CD4-positive, CD25-positive, alpha-beta regulatory T cell (primary cell): ENCODE data around the gene SCG5. TPM values are rescaled to one million over a fixed set of nuclear protein-coding genes. Genes with fewer than 3 reads are reported as not detected.
A peak's percentile ranks its signal among the peaks of the same experiment; 100 is the strongest.

Experiments used
- ATAC-seq, 2 donors: fragments of 150-1000 bp; cut with Tn5 transposase; one replicate each; pipeline ENCODE4 v1.10.0; 2021; ENCODE audit warnings: low read depth in 2 of 2, moderate number of reproducible peaks in 2 of 2, moderate library complexity in 1 of 2
- DNase-seq, 3 donors: peaks; one replicate each; pipeline versions ENCODE4 v3.0.0 to v3.0.0-alpha.2; 2012 to 2022; ENCODE audit warnings: mixed read lengths in 1 of 3
- H3K27ac ChIP-seq: one replicate; pipeline ENCODE4 v1.7.0; 2013; ENCODE audit warnings: mild to moderate bottlenecking, low read length; ENCODE audit not compliant: insufficient read depth, poor library complexity, severe bottlenecking
- H3K27me3 ChIP-seq: one replicate; pipeline ENCODE4 v1.7.0; 2013; ENCODE audit warnings: low read length; ENCODE audit not compliant: control insufficient read depth, insufficient read depth
- H3K36me3 ChIP-seq: one replicate; pipeline ENCODE4 v1.7.0; 2013; ENCODE audit warnings: mild to moderate bottlenecking, low read length, moderate library complexity; ENCODE audit not compliant: control insufficient read depth, insufficient read depth
- H3K4me1 ChIP-seq: 2 replicates; pipeline ENCODE4 v1.7.0; 2013; ENCODE audit warnings: mild to moderate bottlenecking, low read length; ENCODE audit not compliant: insufficient read depth, control insufficient read depth, poor library complexity, severe bottlenecking
- H3K4me3 ChIP-seq: one replicate; pipeline ENCODE4 v1.7.0; 2013; ENCODE audit warnings: low read depth, mild to moderate bottlenecking, low read length, moderate library complexity
- H3K9me3 ChIP-seq, 2 experiments: 1 replicate in 1 of 2; 2 replicates in 1 of 2; pipeline ENCODE4 v1.7.0; 2013; ENCODE audit warnings: low read length in 2 of 2, mild to moderate bottlenecking in 1 of 2, moderate library complexity in 1 of 2; ENCODE audit not compliant: control insufficient read depth in 2 of 2
- H3K27ac Mint-ChIP-seq, 3 donors: one replicate each; pipeline ENCODE4 v1.8.0; 2020 to 2022; ENCODE audit warnings: mild to moderate bottlenecking in 3 of 3, mixed read lengths in 3 of 3, moderate library complexity in 2 of 3
- H3K27me3 Mint-ChIP-seq: one replicate; pipeline ENCODE4 v1.8.0; 2022; ENCODE audit warnings: mild to moderate bottlenecking, mixed read lengths
- H3K36me3 Mint-ChIP-seq: one replicate; pipeline ENCODE4 v1.8.0; 2020; ENCODE audit warnings: mixed read lengths
- H3K4me1 Mint-ChIP-seq, 4 donors: one replicate each; pipeline ENCODE4 v1.8.0; 2020 to 2022; ENCODE audit warnings: mixed read lengths in 4 of 4, mild to moderate bottlenecking in 1 of 4
- H3K4me3 Mint-ChIP-seq, 4 donors: one replicate each; pipeline ENCODE4 v1.8.0; 2020 to 2022; ENCODE audit warnings: mild to moderate bottlenecking in 4 of 4, mixed read lengths in 4 of 4, moderate library complexity in 3 of 4
- H3K9me3 Mint-ChIP-seq, 7 donors: one replicate each; pipeline ENCODE4 v1.8.0; 2020 to 2022; ENCODE audit warnings: mixed read lengths in 7 of 7, mild to moderate bottlenecking in 3 of 7, moderate library complexity in 2 of 7
- polyA plus RNA-seq, 4 donors: library from polyadenylated mRNA; unstranded; fragments of 300-500 nt; fragmentation: Illumina TruSeq; gene quantifications; one replicate each; pipeline ENCODE4 v1.2.3, GENCODE V29; 2021
- total RNA-seq: library from RNA; stranded (reverse); gene quantifications from one replicate; pipeline ENCODE4 v1.2.3, GENCODE V29; 2022

SCG5 gene
- total and polyA plus RNA-seq, 5 donors from 2014 or later, result 0.28 to 1.8 (median 0.86) TPM

DNA sequence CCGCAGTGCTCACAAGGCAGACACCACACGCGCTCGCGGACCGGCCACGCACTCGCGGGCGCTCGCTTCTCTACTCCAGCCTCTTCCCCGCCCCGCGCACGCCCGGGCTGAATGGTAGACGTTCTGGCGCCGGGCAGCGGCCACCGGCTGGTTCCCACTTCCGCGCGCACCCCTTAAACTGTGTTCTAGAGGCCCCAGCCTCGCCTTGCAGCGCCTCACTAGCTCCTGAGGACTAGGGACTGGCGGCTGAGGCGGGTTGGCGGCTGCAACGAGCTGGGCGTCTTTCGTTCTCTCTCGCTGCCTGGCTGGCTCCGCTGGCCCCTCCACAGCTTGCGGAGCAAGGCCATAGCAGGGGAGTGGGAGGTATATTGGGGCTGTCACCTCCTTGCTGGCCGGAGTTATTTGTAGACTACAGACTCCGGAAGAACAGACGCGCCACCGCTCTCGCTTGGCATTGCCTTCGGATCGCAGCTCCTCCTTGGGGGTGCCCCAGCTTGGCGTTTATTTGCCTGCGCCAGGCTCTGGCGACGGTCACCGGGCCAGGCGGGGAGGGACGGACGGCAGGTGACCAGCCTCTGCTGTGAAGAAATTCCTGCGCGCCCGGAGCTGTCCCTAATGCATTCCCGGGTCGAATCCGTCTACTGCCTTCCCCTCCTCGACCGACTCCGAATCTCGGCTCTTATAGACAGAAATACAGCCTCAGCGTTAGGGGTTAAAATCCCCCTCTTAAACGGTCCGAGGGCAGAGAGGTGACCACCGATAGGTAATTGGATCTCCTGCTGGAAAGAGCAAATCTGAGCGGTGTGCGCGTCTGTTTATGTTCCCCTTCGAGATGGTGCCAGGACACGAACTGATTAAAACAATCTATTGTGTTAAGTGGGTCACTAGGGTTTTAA is 77.6 kb downstream of the SCG5 start:
- DNase-seq, result no peak
- Mint-ChIP-seq H3K4me1 (peaks cover 0 to 15% (median 9%) of the 10 kb centered on the region in 4 donors), H3K27me3 (peaks cover 58% of the 10 kb centered on the region), H3K4me3 (peak overlapping the region in 2 of 4 donors; percentile 55 to 60), H3K27ac (no peak overlapping the region), H3K9me3 (peaks cover 0 to 5% (median 0%) of the 10 kb centered on the region in 7 donors), H3K36me3 (no peaks in the 10 kb centered on the region)
- no peaks in the 10 kb centered on the region for H3K9me3 ChIP-seq
- H3K27me3 ChIP-seq, result peaks cover 27% of the 10 kb centered on the region
- no peak overlapping the region for H3K27ac ChIP-seq
- ATAC-seq, result no peak
- peaks cover 8% of the 10 kb centered on the region for H3K4me1 ChIP-seq
- H3K4me3 ChIP-seq, result no peak overlapping the region
- H3K36me3 ChIP-seq, result no peaks in the 10 kb centered on the region

GRCh38 chr15:32721596-32721995 is 80.1 kb downstream of the SCG5 start:
- Histone ChIP-seq H3K4me3 (no peak overlapping the region), H3K27ac (no peak overlapping the region), H3K36me3 (no peaks in the 10 kb centered on the region), H3K9me3 (no peaks in the 10 kb centered on the region), H3K27me3 (peaks cover 9% of the 10 kb centered on the region), H3K4me1 (peaks cover 8% of the 10 kb centered on the region)
- peaks cover 0 to 14% (median 8%) of the 10 kb centered on the region in 4 donors for H3K4me1 Mint-ChIP-seq
- DNase-seq (no peak), ATAC-seq (no peak)
- no peak overlapping the region for H3K4me3 Mint-ChIP-seq
- H3K27ac Mint-ChIP-seq, result no peak overlapping the region
- H3K27me3 Mint-ChIP-seq, result peaks cover 45% of the 10 kb centered on the region
- peaks cover 0 to 4% (median 0%) of the 10 kb centered on the region in 7 donors for H3K9me3 Mint-ChIP-seq
- H3K36me3 Mint-ChIP-seq, result no peaks in the 10 kb centered on the region

DNA sequence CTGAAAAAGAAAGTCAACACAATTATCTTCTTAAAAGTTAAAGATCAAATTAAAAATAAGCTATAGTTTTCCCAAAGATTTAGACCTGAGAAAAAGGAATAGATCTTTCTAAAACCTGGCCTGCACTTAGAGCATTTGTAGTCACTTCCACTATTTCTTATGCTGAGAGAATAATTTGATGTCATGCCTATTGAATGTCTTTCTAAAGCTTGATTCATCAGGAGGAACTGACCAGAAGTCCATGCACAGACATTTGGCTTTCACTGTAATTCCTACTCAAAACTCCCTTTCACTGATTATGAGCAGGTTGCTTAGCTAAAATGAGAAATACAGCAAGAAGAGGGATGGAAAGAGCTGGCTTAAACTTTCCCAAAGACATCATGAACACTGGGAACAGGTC is 80.6 kb downstream of the SCG5 start:
- H3K36me3 ChIP-seq, result no peaks in the 10 kb centered on the region
- no peak for DNase-seq
- H3K36me3 Mint-ChIP-seq, result no peaks in the 10 kb centered on the region
- H3K4me3 Mint-ChIP-seq, result no peak overlapping the region
- H3K4me1 Mint-ChIP-seq, result peaks cover 0 to 9% (median 4%) of the 10 kb centered on the region in 4 donors
- no peaks in the 10 kb centered on the region for H3K9me3 ChIP-seq
- peaks cover 0 to 6% (median 0%) of the 10 kb centered on the region in 7 donors for H3K9me3 Mint-ChIP-seq
- H3K4me1 ChIP-seq, result peaks cover 8% of the 10 kb centered on the region
- no peak overlapping the region for H3K4me3 ChIP-seq
- H3K27ac Mint-ChIP-seq, result no peak overlapping the region
- no peak for ATAC-seq
- peaks cover 42% of the 10 kb centered on the region for H3K27me3 Mint-ChIP-seq
- no peak overlapping the region for H3K27ac ChIP-seq
- H3K27me3 ChIP-seq, result peaks cover 9% of the 10 kb centered on the region

GRCh38 chr15:32723171-32723948 is 81.8 kb downstream of the SCG5 start:
- no peaks in the 10 kb centered on the region for H3K36me3 Mint-ChIP-seq
- H3K4me3 Mint-ChIP-seq, result no peak overlapping the region
- no peak for ATAC-seq
- H3K27ac Mint-ChIP-seq, result peak overlapping the region in 1 of 3 donors; percentile 6
- peak in 1 of 3 donors; percentile 31 for DNase-seq
- H3K27me3 Mint-ChIP-seq, result peaks cover 42% of the 10 kb centered on the region
- Histone ChIP-seq H3K36me3 (no peaks in the 10 kb centered on the region), H3K4me1 (peaks cover 3% of the 10 kb centered on the region), H3K9me3 (no peaks in the 10 kb centered on the region), H3K4me3 (no peak overlapping the region), H3K27me3 (peaks cover 9% of the 10 kb centered on the region), H3K27ac (no peak overlapping the region)
- H3K4me1 Mint-ChIP-seq, result peaks cover 0 to 9% (median 4%) of the 10 kb centered on the region in 4 donors
- H3K9me3 Mint-ChIP-seq, result peaks cover 0 to 8% (median 0%) of the 10 kb centered on the region in 7 donors

- Mint-ChIP-seq H3K27me3 (peaks cover 26% of the 10 kb centered on the region), H3K4me1 (no peaks in the 10 kb centered on the region), H3K4me3 (no peak overlapping the region), H3K9me3 (peaks cover 0 to 8% (median 0%) of the 10 kb centered on the region in 7 donors), H3K27ac (no peak overlapping the region), H3K36me3 (no peaks in the 10 kb centered on the region)
- ATAC-seq (no peak), DNase-seq (no peak)
- H3K4me3 ChIP-seq, result no peak overlapping the region
- H3K27me3 ChIP-seq, result peaks cover 6% of the 10 kb centered on the region
- no peaks in the 10 kb centered on the region for H3K36me3 ChIP-seq
- H3K4me1 ChIP-seq, result no peaks in the 10 kb centered on the region
- no peaks in the 10 kb centered on the region for H3K9me3 ChIP-seq
- no peak overlapping the region for H3K27ac ChIP-seq
Observed at GRCh38 chr15:32729700-32730395, 88.3 kb downstream of the SCG5 start.

DNA sequence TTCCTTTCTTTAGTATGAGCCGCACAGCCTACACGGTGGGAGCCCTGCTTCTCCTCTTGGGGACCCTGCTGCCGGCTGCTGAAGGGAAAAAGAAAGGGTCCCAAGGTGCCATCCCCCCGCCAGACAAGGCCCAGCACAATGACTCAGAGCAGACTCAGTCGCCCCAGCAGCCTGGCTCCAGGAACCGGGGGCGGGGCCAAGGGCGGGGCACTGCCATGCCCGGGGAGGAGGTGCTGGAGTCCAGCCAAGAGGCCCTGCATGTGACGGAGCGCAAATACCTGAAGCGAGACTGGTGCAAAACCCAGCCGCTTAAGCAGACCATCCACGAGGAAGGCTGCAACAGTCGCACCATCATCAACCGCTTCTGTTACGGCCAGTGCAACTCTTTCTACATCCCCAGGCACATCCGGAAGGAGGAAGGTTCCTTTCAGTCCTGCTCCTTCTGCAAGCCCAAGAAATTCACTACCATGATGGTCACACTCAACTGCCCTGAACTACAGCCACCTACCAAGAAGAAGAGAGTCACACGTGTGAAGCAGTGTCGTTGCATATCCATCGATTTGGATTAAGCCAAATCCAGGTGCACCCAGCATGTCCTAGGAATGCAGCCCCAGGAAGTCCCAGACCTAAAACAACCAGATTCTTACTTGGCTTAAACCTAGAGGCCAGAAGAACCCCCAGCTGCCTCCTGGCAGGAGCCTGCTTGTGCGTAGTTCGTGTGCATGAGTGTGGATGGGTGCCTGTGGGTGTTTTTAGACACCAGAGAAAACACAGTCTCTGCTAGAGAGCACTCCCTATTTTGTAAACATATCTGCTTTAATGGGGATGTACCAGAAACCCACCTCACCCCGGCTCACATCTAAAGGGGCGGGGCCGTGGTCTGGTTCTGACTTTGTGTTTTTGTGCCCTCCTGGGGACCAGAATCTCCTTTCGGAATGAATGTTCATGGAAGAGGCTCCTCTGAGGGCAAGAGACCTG is 89.5 kb downstream of the SCG5 start:
- H3K9me3 ChIP-seq, result no peaks in the 10 kb centered on the region
- no peaks in the 10 kb centered on the region for H3K4me1 ChIP-seq
- H3K36me3 Mint-ChIP-seq, result no peaks in the 10 kb centered on the region
- H3K27ac ChIP-seq, result no peak overlapping the region
- no peaks in the 10 kb centered on the region for H3K36me3 ChIP-seq
- no peak overlapping the region for H3K27ac Mint-ChIP-seq
- H3K9me3 Mint-ChIP-seq, result peaks cover 0 to 5% (median 0%) of the 10 kb centered on the region in 7 donors
- peaks cover 6% of the 10 kb centered on the region for H3K27me3 ChIP-seq
- ATAC-seq (no peak), DNase-seq (no peak)
- H3K27me3 Mint-ChIP-seq, result peaks cover 26% of the 10 kb centered on the region
- no peak overlapping the region for H3K4me3 Mint-ChIP-seq
- no peaks in the 10 kb centered on the region for H3K4me1 Mint-ChIP-seq
- H3K4me3 ChIP-seq, result no peak overlapping the region
